Measurements from ENCODE around the gene CHURC1.
A peak's percentile ranks its signal among the peaks of the same experiment; 100 is the strongest.

The CHURC1 gene

GRCh38 chr14:64960762-64961276 lies 46.6 kb downstream of the CHURC1 start:
- DNase-seq = no peak

GRCh38 chr14:64963611-64964010 lies 49.4 kb downstream of the CHURC1 start:
- DNase-seq = no peak

- DNase-seq = no peak
Measured at GRCh38 chr14:64965356-64966000, 51.2 kb downstream of the CHURC1 start.

GRCh38 chr14:64966976-64967375 lies 52.7 kb downstream of the CHURC1 start:
- no peak for DNase-seq

- no peak for DNase-seq
Measured at GRCh38 chr14:64968167-64968566, 53.9 kb downstream of the CHURC1 start.

- DNase-seq = no peak
Measured at GRCh38 chr14:64968651-64969050, 54.4 kb downstream of the CHURC1 start.

- no peak for DNase-seq
Measured at GRCh38 chr14:64970041-64970440, 55.8 kb downstream of the CHURC1 start.

- DNase-seq = no peak
Measured at GRCh38 chr14:64970776-64971477, 56.7 kb downstream of the CHURC1 start.

GRCh38 chr14:64971491-64971942 lies 57.3 kb downstream of the CHURC1 start:
- no peak for DNase-seq

- DNase-seq = peak; percentile 47
Measured at GRCh38 chr14:64971943-64972791, 57.9 kb downstream of the CHURC1 start, which contains the start of gene RAB15. Gene RAB15 (minus strand): TSS chr14:64972336. CDS start chr14:64972076, 260 bp downstream.

- no peak for DNase-seq
Measured at GRCh38 chr14:64973026-64973442, 58.8 kb downstream of the CHURC1 start.

GRCh38 chr14:64973826-64974225 lies 59.6 kb downstream of the CHURC1 start:
- no peak for DNase-seq

- no peak for DNase-seq
Measured at GRCh38 chr14:64974563-64974962, 60.3 kb downstream of the CHURC1 start.

- DNase-seq = no peak
Measured at GRCh38 chr14:64979336-64980074, 65.2 kb downstream of the CHURC1 start.

GRCh38 chr14:64983439-64984310 lies 69.4 kb downstream of the CHURC1 start:
- no peak for DNase-seq

Measured in activated naive CD4-positive, alpha-beta T cell treated with Interleukin-2 at 50 U/mL for 16 hours (primary cell).